ENCODE data around the gene TAAR2.
"Not testable (repeated sequence)": the region's sequence is repeated elsewhere in the genome, so short reads cannot be mapped to it uniquely, and the experiment has no call there.

TAAR2 gene

GRCh38 chr6:132648828-132649227, 24.8 kb upstream of the TAAR2 start:
- no peaks in the 10 kb centered on the region for H3K36me3 ChIP-seq (replicated peaks)
- TF ChIP-seq CTCF (IDR thresholded peaks at IDR 0.05; ENCODE audit: low read depth, low read length, missing control alignments), result no peak
- H3K4me3 ChIP-seq (ENCODE audit: low read depth, low read length), result no peak overlapping the region
- H3K27ac ChIP-seq, result no peak overlapping the region
- in situ Hi-C loops (cut with HindIII; ENCODE audit: low pct_ligation_motif_present, low sequenced_read_pairs), result no loop called here
- no peaks in the 10 kb centered on the region for H3K27me3 ChIP-seq (replicated peaks)
- DNase-seq, result no peak

- TF ChIP-seq CTCF (IDR thresholded peaks at IDR 0.05; ENCODE audit: low read depth, low read length, missing control alignments), result no peak
- H3K27ac ChIP-seq, result no peak overlapping the region
- no peaks in the 10 kb centered on the region for H3K27me3 ChIP-seq (replicated peaks)
- in situ Hi-C loops (cut with HindIII; ENCODE audit: low pct_ligation_motif_present, low sequenced_read_pairs), result no loop called here
- H3K36me3 ChIP-seq (replicated peaks), result no peaks in the 10 kb centered on the region
- H3K4me3 ChIP-seq (ENCODE audit: low read depth, low read length), result no peak overlapping the region
- peak; percentile 60 for DNase-seq
These were observed 24.3 kb upstream of the TAAR2 start for GRCh38 chr6:132648356-132648755.

- Histone ChIP-seq H3K4me3 (ENCODE audit: low read depth, low read length) (no peak overlapping the region), H3K27me3 (replicated peaks) (no peaks in the 10 kb centered on the region), H3K36me3 (replicated peaks) (no peaks in the 10 kb centered on the region), H3K27ac (no peak overlapping the region)
- no peak for DNase-seq
- no peak for TF ChIP-seq CTCF (IDR thresholded peaks at IDR 0.05; ENCODE audit: low read depth, low read length, missing control alignments)
- in situ Hi-C loops (cut with HindIII; ENCODE audit: low pct_ligation_motif_present, low sequenced_read_pairs), result no loop called here
These were observed 19.5 kb upstream of the TAAR2 start for GRCh38 chr6:132643547-132643946.

GRCh38 chr6:132637135-132637534, 13.1 kb upstream of the TAAR2 start:
- H3K27me3 ChIP-seq (replicated peaks); in situ Hi-C loops (cut with HindIII; ENCODE audit: low pct_ligation_motif_present, low sequenced_read_pairs); H3K36me3 ChIP-seq (replicated peaks); DNase-seq; H3K27ac ChIP-seq; H3K4me3 ChIP-seq (ENCODE audit: low read depth, low read length): not testable (repeated sequence)

GRCh38 chr6:132635906-132636305, 11.8 kb upstream of the TAAR2 start:
- in situ Hi-C loops (cut with HindIII; ENCODE audit: low pct_ligation_motif_present, low sequenced_read_pairs); H3K36me3 ChIP-seq (replicated peaks); DNase-seq; H3K27me3 ChIP-seq (replicated peaks); H3K27ac ChIP-seq; H3K4me3 ChIP-seq (ENCODE audit: low read depth, low read length): not testable (repeated sequence)

- H3K27ac ChIP-seq; H3K4me3 ChIP-seq (ENCODE audit: low read depth, low read length); DNase-seq; H3K36me3 ChIP-seq (replicated peaks); H3K27me3 ChIP-seq (replicated peaks); in situ Hi-C loops (cut with HindIII; ENCODE audit: low pct_ligation_motif_present, low sequenced_read_pairs): not testable (repeated sequence)
These were observed 11.2 kb upstream of the TAAR2 start for GRCh38 chr6:132635288-132635687.

GRCh38 chr6:132634796-132635195, 10.7 kb upstream of the TAAR2 start:
- in situ Hi-C loops (cut with HindIII; ENCODE audit: low pct_ligation_motif_present, low sequenced_read_pairs), result no loop called here
- no peak overlapping the region for H3K27ac ChIP-seq
- DNase-seq, result no peak
- H3K4me3 ChIP-seq (ENCODE audit: low read depth, low read length), result no peak overlapping the region
- no peaks in the 10 kb centered on the region for H3K27me3 ChIP-seq (replicated peaks)
- no peaks in the 10 kb centered on the region for H3K36me3 ChIP-seq (replicated peaks)
- no peak for TF ChIP-seq CTCF (IDR thresholded peaks at IDR 0.05; ENCODE audit: low read depth, low read length, missing control alignments)

All from brain microvascular endothelial cell (primary cell).